K562 (cell line): ENCODE measurements around the gene SLC2A10. TPM values are rescaled to one million over a fixed set of nuclear protein-coding genes. Genes with fewer than 3 reads are reported as not detected.

ENCODE experiments used
- BRCA1 ChIP-seq, 2 experiments: fragments of 450-650 bp in 1 of 2; sonication (generic) in 1 of 2; formaldehyde crosslinking in 1 of 2; IDR thresholded peaks; 2 replicates each; pipeline versions ENCODE4 v1.5.0 to v1.6.1; 2017 to 2020; ENCODE audit warnings: mild to moderate bottlenecking in 1 of 2, missing genetic modification reagents in 1 of 2
- CTBP1 ChIP-seq: fragments of 450-650 bp; IDR thresholded peaks from 2 replicates; pipeline ENCODE4 v1.6.1; 2016; ENCODE audit warnings: borderline replicate concordance
- CXXC5 ChIP-seq: fragments of 250-450 bp; sonication (Bioruptor Pico); IDR thresholded peaks from 2 replicates; pipeline ENCODE4 v1.8.0; 2022; ENCODE audit warnings: inconsistent platforms, mild to moderate bottlenecking, moderate library complexity
- ELF2 ChIP-seq: fragments of 250-450 bp; sonication (Bioruptor Pico); IDR thresholded peaks from 2 replicates; pipeline ENCODE4 v1.5.0; 2021; ENCODE audit warnings: mild to moderate bottlenecking
- FOSL1 ChIP-seq: fragments of 200-800 bp; sonication (Bioruptor generic); conservative IDR thresholded peaks from 2 replicates; pipeline ENCODE4 v1.6.1; 2016; ENCODE audit warnings: missing genetic modification characterization, missing compliant biosample characterization
- GABPB1 ChIP-seq: sonication (generic); formaldehyde crosslinking; IDR thresholded peaks from 2 replicates; pipeline ENCODE4 v1.8.0; 2022; ENCODE audit warnings: mild to moderate bottlenecking, missing genetic modification reagents
- GTF2E2 ChIP-seq: fragments of 200-800 bp; sonication (Bioruptor generic); IDR thresholded peaks from 2 replicates; pipeline ENCODE4 v1.6.1; 2016; ENCODE audit warnings: missing genetic modification characterization, missing compliant biosample characterization
- HDAC6 ChIP-seq: IDR thresholded peaks from 2 replicates; pipeline ENCODE4 v1.6.1; 2012; ENCODE audit warnings: low read depth, mild to moderate bottlenecking, control low read depth, inconsistent platforms, low read length, moderate library complexity
- KAT2B ChIP-seq: IDR thresholded peaks from one replicate; pipeline ENCODE4 v1.6.1; 2012; ENCODE audit warnings: low read depth, mild to moderate bottlenecking, control low read depth, inconsistent platforms, low read length, moderate library complexity
- MTA3 ChIP-seq: fragments of 450-650 bp; formaldehyde crosslinking; IDR thresholded peaks from 2 replicates; pipeline ENCODE4 v1.6.1; 2017; ENCODE audit warnings: mild to moderate bottlenecking, borderline replicate concordance
- PHF8 ChIP-seq: fragments of 200-600 bp; sonication (generic); IDR thresholded peaks from 2 replicates; pipeline ENCODE4 v1.6.1; 2012; ENCODE audit warnings: mixed run types, mild to moderate bottlenecking, inconsistent platforms, low read length, moderate library complexity, borderline replicate concordance
- SOX6 ChIP-seq: fragments of 450-650 bp; IDR thresholded peaks from 2 replicates; pipeline ENCODE4 v1.6.1; 2014; ENCODE audit warnings: mild to moderate bottlenecking
- SPI1 ChIP-seq: IDR thresholded peaks from 2 replicates; pipeline ENCODE4 v1.6.1; 2011; ENCODE audit warnings: low read depth, low read length, control low read depth, borderline replicate concordance
- SREBF2 ChIP-seq: sonication (generic); formaldehyde crosslinking; IDR thresholded peaks from 2 replicates; pipeline ENCODE4 v1.4.0; 2020; ENCODE audit warnings: mild to moderate bottlenecking, missing genetic modification reagents
- SUPT5H ChIP-seq: fragments of 450-650 bp; IDR thresholded peaks from 2 replicates; pipeline ENCODE4 v1.6.1; 2016
- ZBTB9 ChIP-seq: fragments of 450-650 bp; formaldehyde crosslinking; IDR thresholded peaks from 2 replicates; pipeline ENCODE4 v1.4.0; 2020; ENCODE audit warnings: mild to moderate bottlenecking, moderate library complexity
- ZNF12 ChIP-seq: sonication (generic); formaldehyde crosslinking; IDR thresholded peaks from 2 replicates; pipeline ENCODE4 v1.4.0; 2020; ENCODE audit warnings: mild to moderate bottlenecking, missing genetic modification reagents
- ZNF696 ChIP-seq: fragments of 250-450 bp; sonication (Bioruptor Pico); conservative IDR thresholded peaks from 2 replicates; pipeline ENCODE4 v1.4.0; 2020; ENCODE audit warnings: mild to moderate bottlenecking, moderate library complexity
- polyA plus RNA-seq, 8 experiments: library from polyadenylated mRNA; depleted of rRNA in 4 of 8; stranded (reverse) in 5 of 8; unstranded in 3 of 8; fragments of >200 nt; fragmentation: Nextera tagmentation in 2 of 8; fragmentation: Illumina TruSeq in 1 of 8; extraction: Ambion mirVana in 2 of 8; extraction: Trizol in 1 of 8; gene quantifications; 2 replicates each; pipeline versions ENCODE4 v1.2.1 to v1.2.3, GENCODE V29; 2011 to 2014; ENCODE audit warnings: inconsistent platforms in 1 of 8, missing spikeins in 1 of 8
- total RNA-seq, 7 experiments: library from RNA; depleted of rRNA in 6 of 7; stranded (reverse); fragments of >200 nt in 6 of 7; fragmentation: Illumina TruSeq in 2 of 7; extraction: Trizol in 2 of 7; gene quantifications; 2 replicates each; pipeline versions ENCODE4 v1.2.1 to v1.2.3, GENCODE V29; 2011 to 2021; ENCODE audit warnings: low replicate concordance in 1 of 7
- TF ChIP-seq, protein P1 (sequence below): sonication (generic); formaldehyde crosslinking; IDR thresholded peaks from 2 replicates; pipeline ENCODE4 v1.8.0; 2023; ENCODE audit warnings: mild to moderate bottlenecking, missing genetic modification reagents
- TF ChIP-seq, protein P2 (sequence below): fragments of 450-650 bp; IDR thresholded peaks from 2 replicates; pipeline ENCODE4 v1.6.1; 2018; ENCODE audit not compliant: partially characterized antibody

Gene SLC2A10
- total and polyA plus RNA-seq, 9 of the 15 experiments (the other 6 are each of a cell fraction or from before 2014, with no cell fraction given) = 0.01 to 1.8 (median 0.10) TPM

GRCh38 chr20:46689082-46689753 lies 20.2 kb upstream of the SLC2A10 start, which contains the start of gene TP53RK (continued):
- TF ChIP-seq BRCA1 (IDR thresholded peaks at IDR 0.05) (no peak), BRCA1 (CRISPR knock-in tag; IDR thresholded peaks at IDR 0.05) (no peak; the same call in 1 of the 2 replicates), PHF8 (peak; percentile 92), SREBF2 (CRISPR knock-in tag) (no peak), KAT2B (no peak), SOX6 (0 out of 2 replicates have a peak, but pooled peaks have one; percentile 12), CTBP1 (peak; percentile 52), GABPB1 (CRISPR knock-in tag) (peak; percentile 87), CXXC5 (CRISPR knock-in tag) (peak; percentile 66), FOSL1 (tag) (peak; percentile 11; the same call in 1 of the 2 replicates), SUPT5H (peak; percentile 78), MTA3 (peak; percentile 63; the same call in 1 of the 2 replicates), ZNF696 (CRISPR knock-in tag) (no peak), SPI1 (peak; percentile 15; the same call in 1 of the 2 replicates), GTF2E2 (tag) (peak; percentile 80), ZNF12 (CRISPR knock-in tag) (0 out of 2 replicates have a peak, but pooled peaks have one; percentile 50), HDAC6 (no peak), ELF2 (CRISPR knock-in tag) (no peak), ZBTB9 (no peak)
- TF ChIP-seq, protein P1, sequence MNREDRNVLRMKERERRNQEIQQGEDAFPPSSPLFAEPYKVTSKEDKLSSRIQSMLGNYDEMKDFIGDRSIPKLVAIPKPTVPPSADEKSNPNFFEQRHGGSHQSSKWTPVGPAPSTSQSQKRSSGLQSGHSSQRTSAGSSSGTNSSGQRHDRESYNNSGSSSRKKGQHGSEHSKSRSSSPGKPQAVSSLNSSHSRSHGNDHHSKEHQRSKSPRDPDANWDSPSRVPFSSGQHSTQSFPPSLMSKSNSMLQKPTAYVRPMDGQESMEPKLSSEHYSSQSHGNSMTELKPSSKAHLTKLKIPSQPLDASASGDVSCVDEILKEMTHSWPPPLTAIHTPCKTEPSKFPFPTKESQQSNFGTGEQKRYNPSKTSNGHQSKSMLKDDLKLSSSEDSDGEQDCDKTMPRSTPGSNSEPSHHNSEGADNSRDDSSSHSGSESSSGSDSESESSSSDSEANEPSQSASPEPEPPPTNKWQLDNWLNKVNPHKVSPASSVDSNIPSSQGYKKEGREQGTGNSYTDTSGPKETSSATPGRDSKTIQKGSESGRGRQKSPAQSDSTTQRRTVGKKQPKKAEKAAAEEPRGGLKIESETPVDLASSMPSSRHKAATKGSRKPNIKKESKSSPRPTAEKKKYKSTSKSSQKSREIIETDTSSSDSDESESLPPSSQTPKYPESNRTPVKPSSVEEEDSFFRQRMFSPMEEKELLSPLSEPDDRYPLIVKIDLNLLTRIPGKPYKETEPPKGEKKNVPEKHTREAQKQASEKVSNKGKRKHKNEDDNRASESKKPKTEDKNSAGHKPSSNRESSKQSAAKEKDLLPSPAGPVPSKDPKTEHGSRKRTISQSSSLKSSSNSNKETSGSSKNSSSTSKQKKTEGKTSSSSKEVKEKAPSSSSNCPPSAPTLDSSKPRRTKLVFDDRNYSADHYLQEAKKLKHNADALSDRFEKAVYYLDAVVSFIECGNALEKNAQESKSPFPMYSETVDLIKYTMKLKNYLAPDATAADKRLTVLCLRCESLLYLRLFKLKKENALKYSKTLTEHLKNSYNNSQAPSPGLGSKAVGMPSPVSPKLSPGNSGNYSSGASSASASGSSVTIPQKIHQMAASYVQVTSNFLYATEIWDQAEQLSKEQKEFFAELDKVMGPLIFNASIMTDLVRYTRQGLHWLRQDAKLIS = 0 out of 2 replicates have a peak, but pooled peaks have one; percentile 81
- TF ChIP-seq, protein P2, sequence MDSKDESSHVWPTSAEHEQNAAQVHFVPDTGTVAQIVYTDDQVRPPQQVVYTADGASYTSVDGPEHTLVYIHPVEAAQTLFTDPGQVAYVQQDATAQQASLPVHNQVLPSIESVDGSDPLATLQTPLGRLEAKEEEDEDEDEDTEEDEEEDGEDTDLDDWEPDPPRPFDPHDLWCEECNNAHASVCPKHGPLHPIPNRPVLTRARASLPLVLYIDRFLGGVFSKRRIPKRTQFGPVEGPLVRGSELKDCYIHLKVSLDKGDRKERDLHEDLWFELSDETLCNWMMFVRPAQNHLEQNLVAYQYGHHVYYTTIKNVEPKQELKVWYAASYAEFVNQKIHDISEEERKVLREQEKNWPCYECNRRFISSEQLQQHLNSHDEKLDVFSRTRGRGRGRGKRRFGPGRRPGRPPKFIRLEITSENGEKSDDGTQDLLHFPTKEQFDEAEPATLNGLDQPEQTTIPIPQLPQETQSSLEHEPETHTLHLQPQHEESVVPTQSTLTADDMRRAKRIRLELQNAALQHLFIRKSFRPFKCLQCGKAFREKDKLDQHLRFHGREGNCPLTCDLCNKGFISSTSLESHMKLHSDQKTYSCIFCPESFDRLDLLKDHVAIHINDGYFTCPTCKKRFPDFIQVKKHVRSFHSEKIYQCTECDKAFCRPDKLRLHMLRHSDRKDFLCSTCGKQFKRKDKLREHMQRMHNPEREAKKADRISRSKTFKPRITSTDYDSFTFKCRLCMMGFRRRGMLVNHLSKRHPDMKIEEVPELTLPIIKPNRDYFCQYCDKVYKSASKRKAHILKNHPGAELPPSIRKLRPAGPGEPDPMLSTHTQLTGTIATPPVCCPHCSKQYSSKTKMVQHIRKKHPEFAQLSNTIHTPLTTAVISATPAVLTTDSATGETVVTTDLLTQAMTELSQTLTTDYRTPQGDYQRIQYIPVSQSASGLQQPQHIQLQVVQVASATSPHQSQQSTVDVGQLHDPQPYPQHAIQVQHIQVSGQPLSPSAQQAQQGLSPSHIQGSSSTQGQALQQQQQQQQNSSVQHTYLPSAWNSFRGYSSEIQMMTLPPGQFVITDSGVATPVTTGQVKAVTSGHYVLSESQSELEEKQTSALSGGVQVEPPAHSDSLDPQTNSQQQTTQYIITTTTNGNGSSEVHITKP = peak; percentile 10
